Smooth muscle cell (in vitro differentiated cells): ENCODE measurements around the gene CRABP2. TPM values are rescaled to one million over a fixed set of nuclear protein-coding genes. Genes with fewer than 3 reads are reported as not detected.

Experiments
- DNase-seq: peaks from one replicate; lab custom pipeline; 2025; ENCODE audit not compliant: unreplicated experiment; lab: John Stamatoyannopoulos, UW
- H2AFZ ChIP-seq: fragments of 200-600 bp; sonication (generic); 2 replicates; pipeline ENCODE4 v1.6.0; 2016; ENCODE audit warnings: antibody characterized with exemption, low read depth, mild to moderate bottlenecking
- H3F3A ChIP-seq: fragments of 200-600 bp; sonication (generic); 2 replicates; pipeline ENCODE4 v1.6.0; 2017; ENCODE audit warnings: antibody characterized with exemption, low read depth
- H3K27ac ChIP-seq: fragments of 200-600 bp; sonication (generic); 2 replicates; pipeline ENCODE4 v1.5.1; 2016; ENCODE audit warnings: low read depth, mild to moderate bottlenecking
- H3K27me3 ChIP-seq: fragments of 200-600 bp; sonication (generic); 2 replicates; pipeline ENCODE4 v1.6.1; 2016; ENCODE audit warnings: low read depth, mild to moderate bottlenecking
- H3K36me3 ChIP-seq: fragments of 200-600 bp; sonication (generic); 2 replicates; pipeline ENCODE4 v1.5.1; 2016; ENCODE audit warnings: low read depth
- H3K4me1 ChIP-seq: fragments of 200-600 bp; sonication (generic); 2 replicates; pipeline ENCODE4 v1.5.1; 2016; ENCODE audit warnings: low read depth
- H3K4me2 ChIP-seq: fragments of 200-600 bp; sonication (generic); 2 replicates; pipeline ENCODE4 v1.6.0; 2016; ENCODE audit warnings: mild to moderate bottlenecking
- H3K4me3 ChIP-seq: fragments of 200-600 bp; sonication (generic); 2 replicates; pipeline ENCODE4 v1.5.1; 2016; ENCODE audit warnings: mild to moderate bottlenecking
- H3K79me2 ChIP-seq: fragments of 200-600 bp; sonication (generic); 2 replicates; pipeline ENCODE4 v1.6.0; 2016; ENCODE audit warnings: low read depth, mild to moderate bottlenecking
- H3K9ac ChIP-seq: fragments of 200-600 bp; sonication (generic); 2 replicates; pipeline ENCODE4 v1.6.0; 2016; ENCODE audit warnings: low read depth
- H3K9me3 ChIP-seq: fragments of 200-600 bp; sonication (generic); replicated peaks from 2 replicates; pipeline ENCODE4 v1.5.1; 2016; ENCODE audit warnings: low read depth
- H4K20me1 ChIP-seq: fragments of 200-600 bp; sonication (generic); 2 replicates; pipeline ENCODE4 v1.6.0; 2016; ENCODE audit warnings: low read depth
- WGBS: methylation state at CpG from one replicate; pipeline ENCODE4 v1.1.7; 2016; ENCODE audit warnings: low lambda C conversion rate; 5-methylcytosine and 5-hydroxymethylcytosine counted together
- polyA plus RNA-seq: library from polyadenylated mRNA; unstranded; fragments of >200 nt; fragmentation: Nextera tagmentation; extraction: Ambion mirVana; gene quantifications from 2 replicates; pipeline ENCODE4 v1.2.1, GENCODE V29; 2016
- total RNA-seq: library from RNA; depleted of rRNA; stranded (reverse); fragments of >200 nt; gene quantifications from 2 replicates; pipeline ENCODE4 v1.2.3, GENCODE V29; 2014
- TF ChIP-seq, protein P1 (sequence below): fragments of 200-600 bp; sonication (generic); IDR thresholded peaks from 2 replicates; pipeline ENCODE4 v1.5.1; 2017; ENCODE audit warnings: borderline replicate concordance, mild to moderate bottlenecking, antibody characterized with exemption; ENCODE audit not compliant: insufficient read depth, poor library complexity, severe bottlenecking

Gene CRABP2
- total and polyA plus RNA-seq, 2 experiments from 2014 or later, result 86.6 to 145 TPM

DNA sequence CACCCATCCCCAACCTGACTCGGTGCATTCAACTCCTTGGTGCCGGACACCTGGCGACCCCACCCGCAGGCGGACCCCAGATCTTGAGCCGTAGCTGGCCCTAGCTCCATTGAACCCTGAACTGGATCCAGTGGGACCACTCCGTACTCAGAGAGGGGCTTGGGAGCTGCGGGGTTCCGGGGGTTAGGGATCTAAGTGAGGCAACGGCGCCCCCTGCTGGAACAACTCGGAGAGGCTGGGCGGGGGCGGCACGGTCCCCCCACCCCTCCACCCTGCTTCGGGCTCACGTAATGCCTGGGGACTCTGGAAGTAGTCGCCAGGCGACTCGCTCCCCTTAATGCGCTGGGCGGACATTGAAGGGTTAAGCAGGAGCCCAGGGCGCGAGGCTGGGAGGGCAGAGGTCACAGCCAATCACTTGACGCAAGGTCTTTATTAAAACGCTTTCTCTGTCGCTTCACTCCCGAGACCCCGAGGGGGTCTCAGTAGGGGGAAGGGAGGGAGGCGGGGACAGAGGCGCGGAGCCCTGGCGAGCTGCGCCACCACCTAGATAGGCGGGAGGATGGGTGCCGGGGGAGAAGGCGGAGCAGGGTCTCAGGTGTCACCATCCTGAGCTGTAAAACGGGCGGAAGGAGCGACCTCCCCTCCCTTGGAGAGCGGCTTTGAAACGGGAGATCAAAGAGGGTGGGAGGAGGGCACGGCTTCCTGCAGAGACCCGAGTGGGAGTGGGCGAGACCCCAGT is 704 bp upstream of the CRABP2 start:
- Histone ChIP-seq H3K9ac (peak overlapping the region; percentile 64), H3K4me2 (peak overlapping the region; percentile 91), H3F3A (peaks cover 16% of the 10 kb centered on the region), H3K27ac (peak overlapping the region; percentile 68), H3K9me3 (no peaks in the 10 kb centered on the region), H3K36me3 (no peaks in the 10 kb centered on the region), H4K20me1 (peaks cover 36% of the 10 kb centered on the region), H3K4me1 (peaks cover 61% of the 10 kb centered on the region), H3K4me3 (peak overlapping the region; percentile 54), H3K79me2 (peaks cover 12% of the 10 kb centered on the region), H2AFZ (no peak overlapping the region), H3K27me3 (no peaks in the 10 kb centered on the region)
- peak; percentile 84 for DNase-seq
- 1% methylated on average over 43 of the region's 45 CpGs for WGBS
- TF ChIP-seq, protein P1, sequence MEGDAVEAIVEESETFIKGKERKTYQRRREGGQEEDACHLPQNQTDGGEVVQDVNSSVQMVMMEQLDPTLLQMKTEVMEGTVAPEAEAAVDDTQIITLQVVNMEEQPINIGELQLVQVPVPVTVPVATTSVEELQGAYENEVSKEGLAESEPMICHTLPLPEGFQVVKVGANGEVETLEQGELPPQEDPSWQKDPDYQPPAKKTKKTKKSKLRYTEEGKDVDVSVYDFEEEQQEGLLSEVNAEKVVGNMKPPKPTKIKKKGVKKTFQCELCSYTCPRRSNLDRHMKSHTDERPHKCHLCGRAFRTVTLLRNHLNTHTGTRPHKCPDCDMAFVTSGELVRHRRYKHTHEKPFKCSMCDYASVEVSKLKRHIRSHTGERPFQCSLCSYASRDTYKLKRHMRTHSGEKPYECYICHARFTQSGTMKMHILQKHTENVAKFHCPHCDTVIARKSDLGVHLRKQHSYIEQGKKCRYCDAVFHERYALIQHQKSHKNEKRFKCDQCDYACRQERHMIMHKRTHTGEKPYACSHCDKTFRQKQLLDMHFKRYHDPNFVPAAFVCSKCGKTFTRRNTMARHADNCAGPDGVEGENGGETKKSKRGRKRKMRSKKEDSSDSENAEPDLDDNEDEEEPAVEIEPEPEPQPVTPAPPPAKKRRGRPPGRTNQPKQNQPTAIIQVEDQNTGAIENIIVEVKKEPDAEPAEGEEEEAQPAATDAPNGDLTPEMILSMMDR, result peak; percentile 90

DNA sequence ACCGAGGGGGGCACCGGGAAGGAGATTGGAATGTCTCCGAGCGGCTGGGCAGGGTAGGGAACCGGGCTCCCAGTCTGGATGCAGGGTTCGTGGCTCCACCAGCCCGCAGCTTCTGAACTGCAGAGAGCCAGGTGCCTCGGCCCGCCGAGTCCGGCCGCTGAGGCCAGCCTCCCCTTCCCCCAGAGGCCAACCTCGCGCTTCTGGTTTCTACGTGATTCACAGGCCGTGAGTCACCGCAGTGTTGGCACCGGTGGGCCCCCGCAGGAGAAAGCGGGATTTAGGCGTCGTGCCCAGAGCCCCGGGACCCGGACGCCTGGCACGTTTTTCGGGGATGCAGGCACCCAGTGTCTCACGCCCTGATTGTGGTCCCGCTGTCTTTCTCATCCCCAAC is 458 bp downstream of the CRABP2 start:
- Histone ChIP-seq H2AFZ (no peak overlapping the region), H3K9ac (peak overlapping the region; percentile 64), H3F3A (peaks cover 11% of the 10 kb centered on the region), H3K27me3 (no peaks in the 10 kb centered on the region), H3K79me2 (peaks cover 12% of the 10 kb centered on the region), H3K4me1 (peaks cover 50% of the 10 kb centered on the region), H3K9me3 (no peaks in the 10 kb centered on the region), H3K27ac (peak overlapping the region; percentile 68), H3K4me2 (peak overlapping the region; percentile 91), H4K20me1 (peaks cover 43% of the 10 kb centered on the region), H3K36me3 (no peaks in the 10 kb centered on the region), H3K4me3 (peak overlapping the region; percentile 54)
- TF ChIP-seq, protein P1, result no peak
- peak; percentile 64 for DNase-seq
- WGBS, result 2% methylated on average over 29 of the region's 29 CpGs

DNA sequence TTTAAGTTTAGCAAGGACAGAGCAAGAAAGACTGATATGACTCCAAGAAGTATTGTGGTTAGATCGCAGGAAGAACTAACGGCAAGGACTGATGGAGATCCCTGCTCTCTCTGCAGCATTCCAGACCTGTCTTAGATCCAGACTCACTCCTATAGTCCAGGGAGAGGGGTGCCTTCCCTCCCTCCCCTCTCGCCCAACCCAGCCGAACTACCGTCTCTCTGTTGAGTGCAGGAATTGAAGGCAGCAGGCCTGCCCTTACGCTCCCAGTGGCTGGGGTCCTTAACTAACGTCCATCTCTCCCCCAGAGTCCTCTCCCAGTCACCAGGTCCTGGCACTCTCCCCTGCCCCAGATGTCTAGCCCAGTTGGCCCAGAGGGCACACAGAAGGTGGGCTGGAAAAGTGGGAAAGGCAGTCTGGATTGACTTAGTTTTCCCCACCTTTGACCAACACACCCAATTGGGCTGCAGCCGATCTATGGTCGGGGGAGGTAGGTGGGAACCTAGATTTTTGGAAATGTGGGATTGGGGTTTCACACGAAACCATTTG is 1.1 kb downstream of the CRABP2 start:
- Histone ChIP-seq H3K4me2 (peak overlapping the region; percentile 91), H3K27ac (peak overlapping the region; percentile 68)
- WGBS, result 30% methylated on average over 10 of the region's 10 CpGs

More for the DNA sequence above, 1.1 kb downstream of the CRABP2 start:
- H2AFZ ChIP-seq, result no peak overlapping the region
- TF ChIP-seq, protein P1, result no peak
- peak overlapping the region; percentile 54 for H3K4me3 ChIP-seq
- no peaks in the 10 kb centered on the region for H3K27me3 ChIP-seq
- no peaks in the 10 kb centered on the region for H3K36me3 ChIP-seq
- H3K79me2 ChIP-seq, result peaks cover 12% of the 10 kb centered on the region
- H3K4me1 ChIP-seq, result peaks cover 43% of the 10 kb centered on the region
- H4K20me1 ChIP-seq, result peaks cover 43% of the 10 kb centered on the region
- no peak for DNase-seq
- no peaks in the 10 kb centered on the region for H3K9me3 ChIP-seq
- H3F3A ChIP-seq, result peaks cover 4% of the 10 kb centered on the region
- peak overlapping the region; percentile 39 for H3K9ac ChIP-seq
